T-helper 2 cell treated with Interferon-gamma antibody and Interleukin-4, amounts not matched to agents 5 μg/mL and 100 μg/mL, for 36 hours (primary cell): ENCODE measurements around the gene NOS1.

Experiments
- DNase-seq: peaks from one replicate; pipeline ENCODE4 v3.0.0; 2021; ENCODE audit warnings: low spot score
- H3K27ac Mint-ChIP-seq: one replicate; pipeline ENCODE4 v1.8.0; 2021; ENCODE audit warnings: mild to moderate bottlenecking, mixed read lengths
- H3K27me3 Mint-ChIP-seq: one replicate; pipeline ENCODE4 v1.8.0; 2021; ENCODE audit warnings: low read depth, mixed read lengths
- H3K36me3 Mint-ChIP-seq: one replicate; pipeline ENCODE4 v1.8.0; 2021; ENCODE audit warnings: low read depth, mixed read lengths
- H3K4me1 Mint-ChIP-seq: one replicate; pipeline ENCODE4 v1.8.0; 2021; ENCODE audit warnings: low read depth, mixed read lengths
- H3K4me3 Mint-ChIP-seq: one replicate; pipeline ENCODE4 v1.8.0; 2022; ENCODE audit warnings: mild to moderate bottlenecking, moderate library complexity, mixed read lengths
- H3K9me3 Mint-ChIP-seq: one replicate; pipeline ENCODE4 v1.8.0; 2021; ENCODE audit warnings: mixed read lengths

NOS1 gene

GRCh38 chr12:117333331-117333881, 28.0 kb downstream of the NOS1 start:
- no peaks in the 10 kb centered on the region for H3K9me3 Mint-ChIP-seq
- H3K27me3 Mint-ChIP-seq = peaks cover 9% of the 10 kb centered on the region
- DNase-seq = no peak
- no peak overlapping the region for H3K4me3 Mint-ChIP-seq
- no peaks in the 10 kb centered on the region for H3K4me1 Mint-ChIP-seq
- no peaks in the 10 kb centered on the region for H3K36me3 Mint-ChIP-seq
- H3K27ac Mint-ChIP-seq = no peak overlapping the region

GRCh38 chr12:117331691-117332090, 29.7 kb downstream of the NOS1 start:
- DNase-seq = no peak
- H3K9me3 Mint-ChIP-seq = no peaks in the 10 kb centered on the region
- H3K4me3 Mint-ChIP-seq = no peak overlapping the region
- H3K27me3 Mint-ChIP-seq = peaks cover 9% of the 10 kb centered on the region
- H3K4me1 Mint-ChIP-seq = no peaks in the 10 kb centered on the region
- no peak overlapping the region for H3K27ac Mint-ChIP-seq
- no peaks in the 10 kb centered on the region for H3K36me3 Mint-ChIP-seq

GRCh38 chr12:117330441-117331113, 30.8 kb downstream of the NOS1 start:
- H3K4me1 Mint-ChIP-seq = no peaks in the 10 kb centered on the region

GRCh38 chr12:117329756-117330155, 31.7 kb downstream of the NOS1 start:
- DNase-seq = no peak
- Mint-ChIP-seq H3K9me3 (no peaks in the 10 kb centered on the region), H3K4me1 (no peaks in the 10 kb centered on the region), H3K4me3 (no peak overlapping the region), H3K27ac (no peak overlapping the region), H3K36me3 (no peaks in the 10 kb centered on the region), H3K27me3 (peaks cover 6% of the 10 kb centered on the region)

More at GRCh38 chr12:117330441-117331113, 30.8 kb downstream of the NOS1 start:
- DNase-seq = no peak
- Mint-ChIP-seq H3K4me3 (no peak overlapping the region), H3K36me3 (no peaks in the 10 kb centered on the region), H3K27ac (no peak overlapping the region), H3K27me3 (peaks cover 7% of the 10 kb centered on the region), H3K9me3 (no peaks in the 10 kb centered on the region)

GRCh38 chr12:117328556-117329100, 32.8 kb downstream of the NOS1 start:
- no peak for DNase-seq
- no peaks in the 10 kb centered on the region for H3K36me3 Mint-ChIP-seq
- H3K4me3 Mint-ChIP-seq = no peak overlapping the region
- H3K9me3 Mint-ChIP-seq = no peaks in the 10 kb centered on the region
- H3K27me3 Mint-ChIP-seq = no peaks in the 10 kb centered on the region
- H3K27ac Mint-ChIP-seq = no peak overlapping the region
- no peaks in the 10 kb centered on the region for H3K4me1 Mint-ChIP-seq

- Mint-ChIP-seq H3K36me3 (no peaks in the 10 kb centered on the region), H3K4me1 (no peaks in the 10 kb centered on the region), H3K27ac (no peak overlapping the region), H3K4me3 (no peak overlapping the region), H3K27me3 (no peaks in the 10 kb centered on the region), H3K9me3 (no peaks in the 10 kb centered on the region)
- no peak for DNase-seq
Observed at GRCh38 chr12:117322428-117322827, 39.0 kb downstream of the NOS1 start.

GRCh38 chr12:117321572-117321971, 39.9 kb downstream of the NOS1 start:
- no peak for DNase-seq
- H3K9me3 Mint-ChIP-seq = peaks cover under 1% of the 10 kb centered on the region
- H3K4me3 Mint-ChIP-seq = no peak overlapping the region
- H3K36me3 Mint-ChIP-seq = no peaks in the 10 kb centered on the region
- no peak overlapping the region for H3K27ac Mint-ChIP-seq
- H3K27me3 Mint-ChIP-seq = no peaks in the 10 kb centered on the region
- no peaks in the 10 kb centered on the region for H3K4me1 Mint-ChIP-seq

GRCh38 chr12:117318591-117318990, 42.8 kb downstream of the NOS1 start:
- DNase-seq = no peak
- Mint-ChIP-seq H3K4me3 (no peak overlapping the region), H3K27ac (no peak overlapping the region), H3K9me3 (peaks cover 5% of the 10 kb centered on the region), H3K27me3 (no peaks in the 10 kb centered on the region), H3K4me1 (no peaks in the 10 kb centered on the region), H3K36me3 (no peaks in the 10 kb centered on the region)

- H3K36me3 Mint-ChIP-seq = no peaks in the 10 kb centered on the region
- DNase-seq = no peak
- no peak overlapping the region for H3K4me3 Mint-ChIP-seq
- H3K27ac Mint-ChIP-seq = no peak overlapping the region
- H3K27me3 Mint-ChIP-seq = no peaks in the 10 kb centered on the region
- H3K9me3 Mint-ChIP-seq = peaks cover 5% of the 10 kb centered on the region
- no peaks in the 10 kb centered on the region for H3K4me1 Mint-ChIP-seq
Observed at GRCh38 chr12:117316336-117316735, 45.1 kb downstream of the NOS1 start.

- no peak for DNase-seq
- no peak overlapping the region for H3K4me3 Mint-ChIP-seq
- H3K36me3 Mint-ChIP-seq = no peaks in the 10 kb centered on the region
- no peaks in the 10 kb centered on the region for H3K27me3 Mint-ChIP-seq
- H3K4me1 Mint-ChIP-seq = no peaks in the 10 kb centered on the region
- H3K9me3 Mint-ChIP-seq = peaks cover 5% of the 10 kb centered on the region
- no peak overlapping the region for H3K27ac Mint-ChIP-seq
Observed at GRCh38 chr12:117313926-117314325, 47.5 kb downstream of the NOS1 start.

GRCh38 chr12:117312770-117313169, 48.7 kb downstream of the NOS1 start:
- Mint-ChIP-seq H3K9me3 (peaks cover 5% of the 10 kb centered on the region), H3K36me3 (no peaks in the 10 kb centered on the region), H3K4me1 (no peaks in the 10 kb centered on the region), H3K27me3 (no peaks in the 10 kb centered on the region), H3K27ac (no peak overlapping the region), H3K4me3 (no peak overlapping the region)
- no peak for DNase-seq

GRCh38 chr12:117309276-117309925, 52.0 kb downstream of the NOS1 start:
- Mint-ChIP-seq H3K9me3 (no peaks in the 10 kb centered on the region), H3K4me3 (no peak overlapping the region), H3K27ac (no peak overlapping the region), H3K27me3 (no peaks in the 10 kb centered on the region), H3K36me3 (no peaks in the 10 kb centered on the region), H3K4me1 (no peaks in the 10 kb centered on the region)
- DNase-seq = no peak

- no peaks in the 10 kb centered on the region for H3K9me3 Mint-ChIP-seq
- peaks cover 2% of the 10 kb centered on the region for H3K27me3 Mint-ChIP-seq
- DNase-seq = no peak
- H3K27ac Mint-ChIP-seq = no peak overlapping the region
- H3K4me3 Mint-ChIP-seq = no peak overlapping the region
- no peaks in the 10 kb centered on the region for H3K4me1 Mint-ChIP-seq
- no peaks in the 10 kb centered on the region for H3K36me3 Mint-ChIP-seq
Observed at GRCh38 chr12:117300174-117300573, 61.3 kb downstream of the NOS1 start.

- no peak overlapping the region for H3K27ac Mint-ChIP-seq
- DNase-seq = no peak
- no peaks in the 10 kb centered on the region for H3K36me3 Mint-ChIP-seq
- no peaks in the 10 kb centered on the region for H3K9me3 Mint-ChIP-seq
- H3K4me3 Mint-ChIP-seq = no peak overlapping the region
- H3K4me1 Mint-ChIP-seq = no peaks in the 10 kb centered on the region
- peaks cover 2% of the 10 kb centered on the region for H3K27me3 Mint-ChIP-seq
Observed at GRCh38 chr12:117298648-117299225, 62.7 kb downstream of the NOS1 start.
